ENCODE measurements around the gene ACP2.

Gene ACP2

GRCh38 chr11:47284151-47284550 lies 35.5 kb upstream of the ACP2 start:
- no peak for TF ChIP-seq CTCF (IDR thresholded peaks at IDR 0.05; ENCODE audit: low read depth, low read length, missing control alignments)
- no peak overlapping the region for H3K4me3 ChIP-seq (replicated peaks; ENCODE audit: low read depth, low read length)
- no peak for DNase-seq (ENCODE audit: extremely low read depth, low read depth)

- H3K4me3 ChIP-seq (replicated peaks; ENCODE audit: low read depth, low read length), result no peak overlapping the region
- no peak for DNase-seq (ENCODE audit: extremely low read depth, low read depth)
- no peak for TF ChIP-seq CTCF (IDR thresholded peaks at IDR 0.05; ENCODE audit: low read depth, low read length, missing control alignments)
Measured at GRCh38 chr11:47282462-47282861, 33.8 kb upstream of the ACP2 start.

GRCh38 chr11:47280860-47281259 lies 32.2 kb upstream of the ACP2 start:
- no peak for DNase-seq (ENCODE audit: extremely low read depth, low read depth)

GRCh38 chr11:47280099-47280498 lies 31.5 kb upstream of the ACP2 start:
- no peak overlapping the region for H3K4me3 ChIP-seq (replicated peaks; ENCODE audit: low read depth, low read length)
- DNase-seq (ENCODE audit: extremely low read depth, low read depth), result no peak
- no peak for TF ChIP-seq CTCF (IDR thresholded peaks at IDR 0.05; ENCODE audit: low read depth, low read length, missing control alignments)

More at GRCh38 chr11:47280860-47281259, 32.2 kb upstream of the ACP2 start:
- no peak for TF ChIP-seq CTCF (IDR thresholded peaks at IDR 0.05; ENCODE audit: low read depth, low read length, missing control alignments)
- H3K4me3 ChIP-seq (replicated peaks; ENCODE audit: low read depth, low read length), result no peak overlapping the region

- DNase-seq (ENCODE audit: extremely low read depth, low read depth), result no peak
- H3K4me3 ChIP-seq (replicated peaks; ENCODE audit: low read depth, low read length), result no peak overlapping the region
- TF ChIP-seq CTCF (IDR thresholded peaks at IDR 0.05; ENCODE audit: low read depth, low read length, missing control alignments), result no peak
Measured at GRCh38 chr11:47278769-47279168, 30.2 kb upstream of the ACP2 start.

GRCh38 chr11:47278058-47278457 lies 29.4 kb upstream of the ACP2 start:
- no peak for TF ChIP-seq CTCF (IDR thresholded peaks at IDR 0.05; ENCODE audit: low read depth, low read length, missing control alignments)
- H3K4me3 ChIP-seq (replicated peaks; ENCODE audit: low read depth, low read length), result no peak overlapping the region
- DNase-seq (ENCODE audit: extremely low read depth, low read depth), result no peak

- no peak for DNase-seq (ENCODE audit: extremely low read depth, low read depth)
- no peak for TF ChIP-seq CTCF (IDR thresholded peaks at IDR 0.05; ENCODE audit: low read depth, low read length, missing control alignments)
- H3K4me3 ChIP-seq (replicated peaks; ENCODE audit: low read depth, low read length), result no peak overlapping the region
Measured at GRCh38 chr11:47276923-47277322, 28.3 kb upstream of the ACP2 start.

All from HFF-Myc (cell line).